ENCODE measurements around the gene ITGB1.

DNA sequence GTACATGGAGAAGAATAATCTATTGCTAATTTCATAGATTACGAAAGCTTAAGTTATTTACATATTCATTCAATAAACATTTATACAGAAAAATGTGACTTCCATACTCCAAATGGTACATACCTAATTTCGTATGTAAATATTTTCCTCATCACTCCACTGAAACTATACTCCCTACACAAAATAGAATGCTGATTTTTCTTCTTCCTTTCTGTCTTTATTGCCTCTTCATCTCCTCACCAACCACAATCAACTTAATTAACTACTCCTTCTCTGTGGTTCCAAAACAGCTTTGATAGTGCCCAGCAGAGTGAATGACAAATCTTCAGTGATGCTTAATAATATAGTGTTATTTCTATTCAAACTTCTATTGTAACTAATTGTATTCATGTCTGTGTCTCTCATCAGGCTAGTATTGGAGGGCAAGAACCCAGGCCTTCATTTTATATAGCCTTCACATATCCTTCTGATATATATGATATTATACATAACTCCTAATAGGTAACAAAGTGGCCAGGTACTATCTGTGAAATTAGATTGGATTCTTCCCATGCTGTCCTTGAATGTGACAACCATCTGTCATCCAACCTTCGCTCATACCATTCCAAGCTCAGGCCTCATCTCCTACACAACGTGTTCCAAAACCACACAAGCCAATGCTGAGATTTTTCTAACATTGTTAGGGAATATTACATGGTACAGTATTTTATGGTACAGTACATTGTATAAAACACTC, 5.3 kb downstream of the ITGB1 start:
- no peak for TF ChIP-seq POLR2A (IDR thresholded peaks at IDR 0.05)
- TF ChIP-seq, protein P1, sequence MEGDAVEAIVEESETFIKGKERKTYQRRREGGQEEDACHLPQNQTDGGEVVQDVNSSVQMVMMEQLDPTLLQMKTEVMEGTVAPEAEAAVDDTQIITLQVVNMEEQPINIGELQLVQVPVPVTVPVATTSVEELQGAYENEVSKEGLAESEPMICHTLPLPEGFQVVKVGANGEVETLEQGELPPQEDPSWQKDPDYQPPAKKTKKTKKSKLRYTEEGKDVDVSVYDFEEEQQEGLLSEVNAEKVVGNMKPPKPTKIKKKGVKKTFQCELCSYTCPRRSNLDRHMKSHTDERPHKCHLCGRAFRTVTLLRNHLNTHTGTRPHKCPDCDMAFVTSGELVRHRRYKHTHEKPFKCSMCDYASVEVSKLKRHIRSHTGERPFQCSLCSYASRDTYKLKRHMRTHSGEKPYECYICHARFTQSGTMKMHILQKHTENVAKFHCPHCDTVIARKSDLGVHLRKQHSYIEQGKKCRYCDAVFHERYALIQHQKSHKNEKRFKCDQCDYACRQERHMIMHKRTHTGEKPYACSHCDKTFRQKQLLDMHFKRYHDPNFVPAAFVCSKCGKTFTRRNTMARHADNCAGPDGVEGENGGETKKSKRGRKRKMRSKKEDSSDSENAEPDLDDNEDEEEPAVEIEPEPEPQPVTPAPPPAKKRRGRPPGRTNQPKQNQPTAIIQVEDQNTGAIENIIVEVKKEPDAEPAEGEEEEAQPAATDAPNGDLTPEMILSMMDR (IDR thresholded peaks at IDR 0.05), result no peak
